ENCODE data around the gene DTX4. TPM values are rescaled to one million over a fixed set of nuclear protein-coding genes. Genes with fewer than 3 reads are reported as not detected.

Gene DTX4
- total and polyA plus RNA-seq, 2 of the 4 experiments (the other 2 are of a cell fraction) = 2.7 to 3.0 TPM

GRCh38 chr11:59201353-59201752 is 29.4 kb downstream of the DTX4 start:
- H2BK120ac ChIP-seq (ENCODE audit: low read depth, low read length) = no peak overlapping the region
- no peaks in the 10 kb centered on the region for H3K27me3 ChIP-seq (ENCODE audit: control insufficient read depth, insufficient read depth, low read length)
- no peak overlapping the region for H2BK5ac ChIP-seq (ENCODE audit: low read depth, low read length, poor library complexity, severe bottlenecking)
- POLR2A ChIA-PET (ENCODE audit: unreplicated experiment) = no interaction called here
- H4K91ac ChIP-seq (ENCODE audit: insufficient read depth, low read depth, low read length) = no peak overlapping the region
- H4K8ac ChIP-seq (ENCODE audit: low read depth in 2 of 2, low read length in 2 of 2) = no peak overlapping the region
- no peak overlapping the region for H4K5ac ChIP-seq (ENCODE audit: low read depth, low read length)
- H3K4ac ChIP-seq (ENCODE audit: low read depth, low read length) = no peak overlapping the region
- no peak overlapping the region for H3K18ac ChIP-seq (ENCODE audit: low read depth, low read length)
- H3K4me2 ChIP-seq (ENCODE audit: low read depth, low read length) = no peak overlapping the region
- no peak overlapping the region for H2AK9ac ChIP-seq (replicated peaks; ENCODE audit: low read depth, low read length, poor library complexity)
- CTCF ChIA-PET = interaction anchor here (2.2 kb wide), 1 partner anchor 30 kb away, joined by 7 read pairs; the partner anchor contains the start of gene DTX4
- H2AK5ac ChIP-seq (ENCODE audit: low read depth, low read length) = no peak overlapping the region
- H3K9ac ChIP-seq (ENCODE audit: low read depth, low read length) = no peak overlapping the region
- H3K9me3 ChIP-seq (ENCODE audit: control insufficient read depth, insufficient read depth, low read length) = no peaks in the 10 kb centered on the region
- peaks cover 9% of the 10 kb centered on the region for H3K4me1 ChIP-seq (ENCODE audit: control insufficient read depth, insufficient read depth, low read length)
- WGBS, 2 experiments (ENCODE audit: extremely low coverage in 2 of 2, insufficient read length in 1 of 2) = 100% methylated on average over 1 of the region's 3 CpGs; no CpG with 5 or more reads in 1 of the 2 experiments
- H3K27ac ChIP-seq (ENCODE audit: insufficient read depth, low read length) = no peak overlapping the region
- H3K79me1 ChIP-seq (ENCODE audit: low read depth in 1 of 2, low read length in 2 of 2) = no peaks in the 10 kb centered on the region
- no peak overlapping the region for H2BK15ac ChIP-seq (ENCODE audit: low read depth, low read length)
- TF ChIP-seq NFE2L2 (IDR thresholded peaks at IDR 0.05; ENCODE audit: low read depth, low read length) (no peak), BHLHE40 (IDR thresholded peaks at IDR 0.05; ENCODE audit: low read depth, low read length) (no peak), CTCF (conservative IDR thresholded peaks at IDR 0.05; ENCODE audit: low read depth, low read length) (no peak), MXI1 (IDR thresholded peaks at IDR 0.05; ENCODE audit: borderline replicate concordance, low read depth, low read length) (no peak), FOS (IDR thresholded peaks at IDR 0.05; ENCODE audit: low read depth, low read length) (no peak), CEBPB (IDR thresholded peaks at IDR 0.05; ENCODE audit: low read depth, low read length) (no peak), MAZ (IDR thresholded peaks at IDR 0.05; ENCODE audit: borderline replicate concordance, low read depth, low read length) (no peak), POLR2A (IDR thresholded peaks at IDR 0.05; ENCODE audit: low read depth, low read length) (no peak), RFX5 (IDR thresholded peaks at IDR 0.05; ENCODE audit: low read depth, low read length) (no peak), ELK1 (IDR thresholded peaks at IDR 0.05; ENCODE audit: borderline replicate concordance, low read depth, low read length) (no peak), RAD21 (IDR thresholded peaks at IDR 0.05; ENCODE audit: low read length) (no peak), SMC3 (IDR thresholded peaks at IDR 0.05; ENCODE audit: low read depth, low read length) (no peak)
- intact Hi-C loops (cut with micrococcal nuclease) (no loop called here), in situ Hi-C loops (cut with MboI; ENCODE audit: low sequenced_read_pairs) (no loop called here), dilution Hi-C loops (cut with HindIII; ENCODE audit: low sequenced_read_pairs, unreplicated experiment) (no loop called here)
- no peak overlapping the region for H3K23ac ChIP-seq (ENCODE audit: low read depth, low read length)
- ATAC-seq (ENCODE audit: low read depth) = no peak
- DNase-seq = no peak
- H2AFZ ChIP-seq (replicated peaks; ENCODE audit: low read length, poor library complexity) = no peak overlapping the region
- BruUV-seq (replicated peaks) = no TSS peak
- no peak overlapping the region for H3K56ac ChIP-seq (ENCODE audit: extremely low read depth, insufficient read depth, low read length)
- H2BK20ac ChIP-seq (ENCODE audit: low read depth, low read length) = no peak overlapping the region
- H3K4me3 ChIP-seq (ENCODE audit: insufficient read depth, low read depth, low read length) = no peak overlapping the region
- H3K9me1 ChIP-seq (ENCODE audit: insufficient read depth, low read length) = peaks cover 23% of the 10 kb centered on the region; the same call in 1 of the 2 replicates
- H3K36me3 ChIP-seq (ENCODE audit: control insufficient read depth, insufficient read depth, low read length) = peaks cover 40% of the 10 kb centered on the region
- no peak overlapping the region for H3K14ac ChIP-seq (replicated peaks; ENCODE audit: low read depth, low read length)
- H4K20me1 ChIP-seq (ENCODE audit: insufficient read depth, low read length) = no peaks in the 10 kb centered on the region
